DND-41 (cell line): ENCODE data around the gene GLI2.

Experiments used
- ATAC-seq: fragments of 200-7000 bp; cut with Tn5 transposase; 3 replicates; pipeline ENCODE4 v1.9.1; 2021; ENCODE audit warnings: low read depth; ENCODE audit not compliant: insufficient read depth
- DNase-seq: peaks from one replicate; pipeline ENCODE4 v3.0.0-alpha.2; 2020
- H2AFZ ChIP-seq: 2 replicates; pipeline ENCODE4 v1.6.0; 2012; ENCODE audit warnings: low read depth, low read length
- H3K27ac ChIP-seq: 2 replicates; pipeline ENCODE4 v1.5.1; 2012; ENCODE audit warnings: low read length, inconsistent platforms
- H3K27me3 ChIP-seq: fragments of 200-600 bp; sonication (generic); 2 replicates; pipeline ENCODE4 v1.6.0; 2012; ENCODE audit warnings: low read length, mild to moderate bottlenecking, inconsistent platforms; ENCODE audit not compliant: insufficient read depth, poor library complexity
- H3K36me3 ChIP-seq: 2 replicates; pipeline ENCODE4 v1.5.1; 2012; ENCODE audit warnings: low read length, inconsistent platforms; ENCODE audit not compliant: insufficient read depth
- H3K4me1 ChIP-seq: 2 replicates; pipeline ENCODE4 v1.5.1; 2012; ENCODE audit warnings: mild to moderate bottlenecking, low read length; ENCODE audit not compliant: insufficient read depth
- H3K4me2 ChIP-seq: 2 replicates; pipeline ENCODE4 v1.6.0; 2012; ENCODE audit warnings: mild to moderate bottlenecking, moderate library complexity, low read length, inconsistent platforms; ENCODE audit not compliant: insufficient read depth
- H3K4me3 ChIP-seq, 2 experiments: fragments of 200-600 bp in 1 of 2; shearing (Covaris generic) in 1 of 2; 2 replicates each; pipeline ENCODE4 v1.5.1; 2012 to 2016; ENCODE audit warnings: inconsistent platforms in 2 of 2, low read length in 2 of 2, mild to moderate bottlenecking in 2 of 2, low read depth in 1 of 2, moderate library complexity in 1 of 2
- H3K79me2 ChIP-seq: 2 replicates; pipeline ENCODE4 v1.6.0; 2012; ENCODE audit warnings: low read length, inconsistent platforms; ENCODE audit not compliant: insufficient read depth
- H3K9ac ChIP-seq: 2 replicates; pipeline ENCODE4 v1.6.0; 2012; ENCODE audit warnings: low read depth, mild to moderate bottlenecking, inconsistent platforms, low read length, moderate library complexity
- H3K9me3 ChIP-seq: 2 replicates; pipeline ENCODE4 v1.5.1; 2012; ENCODE audit warnings: low read length, moderate library complexity, mild to moderate bottlenecking, inconsistent platforms; ENCODE audit not compliant: insufficient read depth, severe bottlenecking
- H4K20me1 ChIP-seq: 2 replicates; pipeline ENCODE4 v1.6.0; 2012; ENCODE audit warnings: low read length; ENCODE audit not compliant: insufficient read depth
- EZH2 ChIP-seq: IDR thresholded peaks from 3 replicates; pipeline ENCODE4 v1.6.1; 2012; ENCODE audit warnings: borderline replicate concordance, low read depth, mild to moderate bottlenecking, moderate library complexity, low read length, inconsistent platforms; ENCODE audit not compliant: severe bottlenecking
- TF ChIP-seq, protein P1 (sequence below): IDR thresholded peaks from 2 replicates; pipeline ENCODE4 v1.5.1; 2012; ENCODE audit warnings: borderline replicate concordance, low read length, moderate library complexity, mild to moderate bottlenecking; ENCODE audit not compliant: poor library complexity, severe bottlenecking; ENCODE audit errors: extremely low read depth

The GLI2 gene

DNA sequence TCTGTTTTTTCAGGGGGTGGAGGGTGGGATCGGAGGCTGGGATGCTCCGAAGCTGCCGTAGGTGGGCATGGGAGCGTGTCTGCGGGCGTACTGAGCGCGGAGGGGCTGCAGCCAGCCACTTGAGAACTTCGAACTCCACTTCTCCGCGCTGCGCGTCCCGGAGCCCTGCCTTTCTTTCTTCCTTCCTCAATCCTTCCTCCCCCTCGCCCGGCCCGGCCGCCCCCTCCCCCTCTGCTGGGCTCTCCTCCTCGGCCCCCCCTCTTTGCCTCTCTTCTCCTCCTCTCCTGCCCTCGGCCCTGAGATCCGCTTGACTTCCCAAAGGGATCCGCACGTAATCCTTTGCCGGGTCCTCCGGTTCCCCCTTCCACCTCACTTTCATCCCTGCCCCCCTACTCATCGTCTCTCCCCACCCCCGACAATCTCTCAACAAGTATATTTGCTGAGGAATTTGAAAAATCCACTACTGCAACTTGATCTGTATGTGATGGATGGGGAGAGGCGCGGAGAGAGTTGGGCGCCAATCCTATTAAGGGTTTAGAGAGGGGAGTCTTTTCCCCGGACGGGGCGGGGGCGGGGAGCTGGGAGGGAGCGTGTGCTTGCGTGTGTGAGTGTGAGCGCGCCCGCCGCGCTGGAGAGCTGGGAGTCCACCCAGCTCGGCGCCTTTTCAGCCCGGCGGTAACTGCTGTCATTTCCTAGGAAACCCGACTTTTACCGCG, 1.1 kb downstream of the GLI2 start:
- Histone ChIP-seq H3K36me3 (no peaks in the 10 kb centered on the region), H3K9ac (no peak overlapping the region), H3K4me2 (no peak overlapping the region), H4K20me1 (no peaks in the 10 kb centered on the region), H3K79me2 (no peaks in the 10 kb centered on the region), H3K4me3 (no peak overlapping the region), H2AFZ (no peak overlapping the region), H3K27me3 (peaks cover 9% of the 10 kb centered on the region), H3K4me1 (no peaks in the 10 kb centered on the region), H3K27ac (no peak overlapping the region), H3K9me3 (no peaks in the 10 kb centered on the region)
- no peak for TF ChIP-seq EZH2
- TF ChIP-seq, protein P1, sequence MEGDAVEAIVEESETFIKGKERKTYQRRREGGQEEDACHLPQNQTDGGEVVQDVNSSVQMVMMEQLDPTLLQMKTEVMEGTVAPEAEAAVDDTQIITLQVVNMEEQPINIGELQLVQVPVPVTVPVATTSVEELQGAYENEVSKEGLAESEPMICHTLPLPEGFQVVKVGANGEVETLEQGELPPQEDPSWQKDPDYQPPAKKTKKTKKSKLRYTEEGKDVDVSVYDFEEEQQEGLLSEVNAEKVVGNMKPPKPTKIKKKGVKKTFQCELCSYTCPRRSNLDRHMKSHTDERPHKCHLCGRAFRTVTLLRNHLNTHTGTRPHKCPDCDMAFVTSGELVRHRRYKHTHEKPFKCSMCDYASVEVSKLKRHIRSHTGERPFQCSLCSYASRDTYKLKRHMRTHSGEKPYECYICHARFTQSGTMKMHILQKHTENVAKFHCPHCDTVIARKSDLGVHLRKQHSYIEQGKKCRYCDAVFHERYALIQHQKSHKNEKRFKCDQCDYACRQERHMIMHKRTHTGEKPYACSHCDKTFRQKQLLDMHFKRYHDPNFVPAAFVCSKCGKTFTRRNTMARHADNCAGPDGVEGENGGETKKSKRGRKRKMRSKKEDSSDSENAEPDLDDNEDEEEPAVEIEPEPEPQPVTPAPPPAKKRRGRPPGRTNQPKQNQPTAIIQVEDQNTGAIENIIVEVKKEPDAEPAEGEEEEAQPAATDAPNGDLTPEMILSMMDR = no peak
- ATAC-seq (no peak), DNase-seq (no peak)

DNA sequence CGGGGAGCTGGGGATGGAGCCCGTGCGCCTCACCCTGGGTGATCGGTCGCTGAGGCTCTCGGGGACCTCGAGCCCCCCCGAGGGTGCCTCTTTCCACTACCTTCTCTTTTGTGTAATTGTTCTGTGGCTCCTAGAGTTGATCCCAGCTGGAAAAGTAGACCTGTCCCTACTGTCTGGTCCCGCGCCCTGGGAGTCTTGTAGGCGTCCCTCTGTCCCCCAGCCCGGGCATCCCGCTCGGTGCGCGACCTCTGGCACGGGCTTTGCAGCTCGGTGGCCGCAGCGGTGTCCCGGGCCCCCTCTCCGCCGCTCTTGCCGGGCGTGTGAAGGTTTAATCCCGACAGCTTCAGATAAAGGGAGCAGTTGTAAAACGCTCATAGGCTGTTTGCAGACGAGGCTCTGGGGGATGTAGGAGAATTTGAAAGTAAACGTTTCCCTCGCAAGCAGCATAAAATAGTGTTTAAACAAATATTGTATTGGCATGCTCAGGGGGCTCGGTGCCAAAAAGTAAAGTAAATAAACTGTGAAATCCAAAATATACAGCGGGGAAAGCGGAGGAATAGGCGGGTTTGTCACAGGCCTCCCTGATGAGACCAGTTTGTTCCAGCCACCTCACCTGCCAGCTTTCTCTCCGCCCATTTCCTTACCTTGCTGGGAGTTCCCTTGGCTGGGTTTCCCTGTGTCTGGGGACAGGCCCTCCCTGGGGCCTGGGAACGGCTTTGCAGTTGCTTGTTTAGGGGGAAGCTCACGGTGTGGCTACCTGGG, 1.9 kb downstream of the GLI2 start:
- Histone ChIP-seq H3K27ac (no peak overlapping the region), H3K9ac (no peak overlapping the region), H3K9me3 (no peaks in the 10 kb centered on the region), H3K4me3 (no peak overlapping the region), H4K20me1 (no peaks in the 10 kb centered on the region), H3K36me3 (no peaks in the 10 kb centered on the region), H3K79me2 (no peaks in the 10 kb centered on the region), H2AFZ (no peak overlapping the region), H3K4me2 (no peak overlapping the region), H3K4me1 (no peaks in the 10 kb centered on the region), H3K27me3 (peaks cover 9% of the 10 kb centered on the region)
- DNase-seq (no peak), ATAC-seq (no peak)
- no peak for TF ChIP-seq EZH2
- TF ChIP-seq, protein P1 = no peak

DNA sequence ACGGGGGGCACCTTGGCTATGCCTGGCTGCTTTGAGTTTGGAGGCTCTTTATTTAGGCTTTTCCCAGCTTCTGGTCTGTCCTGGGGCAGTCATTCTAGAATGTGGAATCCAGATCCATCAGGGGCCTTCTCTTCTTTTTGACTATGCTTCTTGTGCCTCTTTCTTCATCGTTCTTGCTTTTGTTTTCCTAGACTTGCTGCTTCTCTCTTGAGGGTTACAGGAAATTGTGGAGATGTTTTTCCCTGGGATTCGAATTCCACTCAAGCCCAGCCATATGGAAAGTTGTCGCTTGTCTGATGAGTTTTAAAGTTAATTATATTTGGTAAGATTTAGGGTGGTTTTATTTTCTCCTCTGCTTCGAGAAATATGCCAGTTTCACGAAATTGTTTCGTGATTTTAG, 2.4 kb downstream of the GLI2 start:
- H3K4me2 ChIP-seq = no peak overlapping the region
- H4K20me1 ChIP-seq = no peaks in the 10 kb centered on the region
- no peak for TF ChIP-seq EZH2
- TF ChIP-seq, protein P1 = no peak
- no peaks in the 10 kb centered on the region for H3K9me3 ChIP-seq
- ATAC-seq (no peak), DNase-seq (no peak)
- no peak overlapping the region for H3K27ac ChIP-seq
- no peak overlapping the region for H3K9ac ChIP-seq
- no peak overlapping the region for H3K4me3 ChIP-seq
- peaks cover 9% of the 10 kb centered on the region for H3K27me3 ChIP-seq
- no peak overlapping the region for H2AFZ ChIP-seq
- no peaks in the 10 kb centered on the region for H3K79me2 ChIP-seq
- H3K36me3 ChIP-seq = no peaks in the 10 kb centered on the region
- H3K4me1 ChIP-seq = no peaks in the 10 kb centered on the region
